HG03460 (cell line): ENCODE data around the gene TADA2A.
A peak's percentile ranks its signal among the peaks of the same experiment; 100 is the strongest.

Experiments
- ATAC-seq: cut with Tn5 transposase; IDR thresholded peaks from one replicate; pipeline ENCODE4 v1.9.1; 2021; ENCODE audit not compliant: unreplicated experiment

Gene TADA2A

DNA sequence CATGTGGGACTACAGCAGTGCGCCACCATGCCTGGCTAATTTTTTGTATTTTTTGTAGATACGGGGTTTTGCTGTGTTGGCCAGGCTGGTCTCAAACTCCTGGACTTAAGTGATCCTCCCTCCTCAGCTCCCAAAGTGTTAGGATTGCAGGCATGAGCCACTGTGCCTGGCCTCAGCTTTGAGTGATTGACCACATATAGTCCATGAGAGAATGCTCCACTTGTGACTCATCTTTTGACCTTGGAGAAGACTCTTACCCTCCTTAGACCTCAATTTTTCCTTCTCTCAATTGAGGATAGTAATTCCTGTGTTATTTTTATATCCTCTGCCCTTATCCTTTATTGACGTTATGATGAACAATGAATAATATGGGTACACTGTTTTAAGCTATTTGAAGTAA lies 52.1 kb downstream of the TADA2A start:
- ATAC-seq = no peak

GRCh38 chr17:37461668-37462067 lies 55.0 kb downstream of the TADA2A start:
- no peak for ATAC-seq

GRCh38 chr17:37462492-37462891 lies 55.8 kb downstream of the TADA2A start:
- no peak for ATAC-seq

DNA sequence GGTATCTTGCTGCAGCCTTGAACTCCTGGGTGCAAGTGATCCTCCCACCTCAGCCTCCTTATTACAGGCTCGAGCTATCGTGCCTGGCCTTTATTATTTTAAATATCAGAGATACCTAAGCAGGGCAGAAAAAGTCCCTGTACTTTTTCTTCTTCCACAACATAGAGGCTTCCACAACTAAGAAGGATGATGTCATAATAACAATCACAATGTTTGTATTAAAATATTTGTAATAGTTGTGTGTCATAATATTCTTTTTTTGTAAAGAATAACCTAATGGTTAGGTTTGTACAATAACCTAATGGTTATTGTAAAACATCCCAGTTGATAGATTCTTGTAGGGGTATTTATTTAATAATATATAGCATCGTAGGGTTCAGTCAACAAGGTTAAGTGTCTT lies 56.4 kb downstream of the TADA2A start:
- no peak for ATAC-seq

- no peak for ATAC-seq
These were observed 58.5 kb downstream of the TADA2A start for GRCh38 chr17:37465069-37465616.

DNA sequence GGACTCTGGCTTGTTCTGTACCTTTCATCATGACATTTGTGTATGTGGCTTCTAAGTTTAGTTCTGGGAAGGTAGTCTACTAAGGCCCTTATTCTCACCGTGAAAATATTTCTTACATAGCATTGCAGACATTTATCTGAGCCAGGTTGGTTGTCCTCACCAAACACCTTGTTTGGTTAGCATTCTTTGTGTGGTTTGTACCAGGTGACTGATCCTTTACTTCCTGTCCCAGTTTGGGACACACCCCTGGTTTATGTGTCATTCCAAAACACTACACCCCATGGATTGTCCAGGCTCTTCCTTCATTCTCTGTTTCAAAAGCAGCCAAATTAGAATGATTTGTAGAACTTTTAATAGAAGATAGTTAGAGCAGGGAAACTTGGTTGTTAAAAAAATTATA lies 59.8 kb downstream of the TADA2A start:
- no peak for ATAC-seq

GRCh38 chr17:37470181-37470580 lies 63.5 kb downstream of the TADA2A start:
- ATAC-seq = no peak

- ATAC-seq = no peak
These were observed 69.2 kb downstream of the TADA2A start for GRCh38 chr17:37475731-37476420.

DNA sequence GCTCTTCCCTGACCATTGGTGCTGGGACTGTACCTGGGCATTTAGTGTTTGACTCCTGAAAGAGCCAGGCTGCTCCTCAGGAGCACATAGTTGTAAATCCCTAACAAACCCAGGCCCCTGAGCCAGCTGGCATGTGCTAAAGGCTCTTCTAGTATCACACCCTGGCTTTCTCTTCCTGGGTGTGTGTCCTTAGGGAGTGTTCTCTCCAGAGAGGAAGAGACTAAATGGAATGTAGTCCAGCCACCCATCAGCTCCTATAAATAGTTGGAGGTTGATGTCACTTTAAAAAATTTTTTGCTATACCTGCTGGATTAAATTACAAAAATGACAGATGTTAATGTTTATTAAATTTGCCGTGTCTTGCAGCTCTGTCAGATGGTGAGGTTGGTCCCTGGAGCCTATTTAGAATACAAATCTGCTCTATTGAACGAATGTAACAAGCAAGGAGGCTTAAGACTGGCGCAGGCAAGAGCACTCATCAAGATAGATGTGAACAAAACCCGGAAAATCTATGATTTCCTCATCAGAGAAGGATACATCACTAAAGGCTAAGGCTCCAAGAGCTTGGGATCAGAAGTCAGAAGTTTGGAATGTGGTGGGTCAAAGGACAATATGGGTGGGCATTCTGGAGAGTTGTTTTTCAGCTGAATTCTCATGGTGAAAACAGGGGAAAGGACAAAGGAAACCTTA lies 69.9 kb downstream of the TADA2A start:
- no peak for ATAC-seq

GRCh38 chr17:37478187-37478586 lies 71.5 kb downstream of the TADA2A start:
- ATAC-seq = no peak

- ATAC-seq = no peak
These were observed 72.3 kb downstream of the TADA2A start for GRCh38 chr17:37479025-37479424.

GRCh38 chr17:37480427-37480826 lies 73.7 kb downstream of the TADA2A start:
- no peak for ATAC-seq

DNA sequence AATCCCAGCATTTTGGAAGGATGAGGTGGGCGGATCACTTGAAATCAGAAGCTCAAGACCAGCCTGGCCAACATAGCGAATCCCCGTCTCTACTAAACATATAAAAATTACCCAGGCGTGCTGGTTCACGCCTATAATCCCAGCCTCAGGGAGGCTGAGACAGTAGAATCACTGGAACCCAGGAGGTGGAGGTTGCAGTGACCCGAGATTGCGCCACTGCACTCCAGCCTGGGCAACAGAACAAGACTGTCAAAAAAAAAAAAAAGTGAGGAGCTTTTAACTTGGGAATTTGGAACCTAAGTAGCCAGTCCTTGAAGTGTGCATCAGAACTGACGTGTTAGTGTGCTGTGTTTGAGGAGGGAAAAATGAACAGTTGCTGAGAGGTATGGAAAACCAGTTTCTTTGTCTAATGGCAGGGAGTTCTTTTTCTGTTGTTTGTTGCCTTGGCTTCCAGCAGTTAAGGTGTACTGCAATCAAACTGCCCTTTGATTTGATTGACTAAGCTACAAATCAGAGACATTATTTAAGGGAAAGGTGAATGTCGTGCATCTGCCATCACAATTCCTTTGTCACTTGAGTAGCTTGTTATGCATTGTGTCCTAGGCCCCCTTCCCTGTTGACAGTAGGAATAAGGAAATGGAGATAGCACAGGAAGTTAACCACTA lies 74.4 kb downstream of the TADA2A start:
- no peak for ATAC-seq

DNA sequence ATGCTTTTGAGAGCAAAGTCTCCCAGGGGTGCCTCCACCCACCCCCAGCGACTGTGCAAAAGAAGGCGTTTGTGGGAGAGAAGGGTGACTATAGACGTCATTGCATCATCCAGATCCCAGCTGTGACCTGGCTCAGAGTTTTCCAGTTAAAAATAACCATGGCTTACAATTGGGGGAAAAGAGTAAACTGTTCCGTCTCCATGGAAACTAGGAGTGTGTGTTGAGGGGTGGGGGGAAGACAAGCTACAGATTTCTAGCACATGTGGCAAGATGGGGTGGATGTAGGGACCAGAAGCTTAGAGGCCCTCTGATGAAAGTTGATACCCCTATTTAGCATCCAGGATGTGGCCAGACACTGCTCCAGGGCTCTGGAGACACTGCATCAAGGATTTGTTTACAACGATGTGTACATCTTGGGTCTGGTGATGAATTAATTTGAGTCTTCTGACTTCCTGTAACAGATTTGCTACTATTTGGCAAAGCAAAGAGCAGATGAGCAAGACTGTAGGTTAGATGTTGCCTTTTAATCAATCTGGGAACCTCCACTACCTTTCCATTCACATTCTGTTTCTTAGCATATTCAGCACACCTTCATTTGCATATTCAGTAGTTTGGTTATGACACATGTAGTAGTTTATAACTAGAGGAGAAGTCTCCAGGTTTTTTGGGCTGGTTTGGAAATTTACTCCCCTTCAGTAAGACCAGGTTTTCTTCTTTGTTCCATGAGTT lies 76.8 kb downstream of the TADA2A start:
- no peak for ATAC-seq

DNA sequence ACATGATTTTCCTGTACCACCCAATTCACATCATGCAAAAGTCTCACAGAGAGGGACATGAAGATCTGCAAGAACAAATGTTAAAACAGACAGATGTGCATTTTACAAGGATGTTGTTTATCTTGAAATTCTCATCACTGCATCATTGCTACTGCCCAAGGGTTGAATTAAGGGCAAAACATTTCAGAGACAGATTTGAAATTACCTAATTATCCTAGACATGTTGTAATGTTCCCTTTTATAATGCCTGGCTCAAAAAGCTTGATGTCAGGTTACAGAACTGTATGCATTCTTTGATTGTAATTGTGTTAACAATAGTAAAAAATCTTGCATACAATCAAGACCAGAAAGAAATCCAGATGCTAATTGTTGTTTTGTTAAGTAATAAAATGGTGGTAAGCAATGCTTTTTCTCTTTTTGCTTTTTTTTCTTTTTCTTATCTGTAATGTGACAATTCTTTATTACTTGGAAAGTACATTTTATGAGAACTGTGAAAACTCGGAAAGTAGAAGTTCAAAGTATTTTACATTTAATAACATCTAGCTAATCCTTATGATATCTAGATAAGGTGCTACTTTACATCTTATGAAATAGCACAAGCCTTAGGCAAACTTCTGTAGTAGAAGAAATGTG lies 79.4 kb downstream of the TADA2A start:
- ATAC-seq = no peak

GRCh38 chr17:37488009-37488604 lies 81.4 kb downstream of the TADA2A start:
- ATAC-seq = no peak

- ATAC-seq = peak; percentile 30
These were observed 82.0 kb downstream of the TADA2A start for GRCh38 chr17:37488607-37489196.

DNA sequence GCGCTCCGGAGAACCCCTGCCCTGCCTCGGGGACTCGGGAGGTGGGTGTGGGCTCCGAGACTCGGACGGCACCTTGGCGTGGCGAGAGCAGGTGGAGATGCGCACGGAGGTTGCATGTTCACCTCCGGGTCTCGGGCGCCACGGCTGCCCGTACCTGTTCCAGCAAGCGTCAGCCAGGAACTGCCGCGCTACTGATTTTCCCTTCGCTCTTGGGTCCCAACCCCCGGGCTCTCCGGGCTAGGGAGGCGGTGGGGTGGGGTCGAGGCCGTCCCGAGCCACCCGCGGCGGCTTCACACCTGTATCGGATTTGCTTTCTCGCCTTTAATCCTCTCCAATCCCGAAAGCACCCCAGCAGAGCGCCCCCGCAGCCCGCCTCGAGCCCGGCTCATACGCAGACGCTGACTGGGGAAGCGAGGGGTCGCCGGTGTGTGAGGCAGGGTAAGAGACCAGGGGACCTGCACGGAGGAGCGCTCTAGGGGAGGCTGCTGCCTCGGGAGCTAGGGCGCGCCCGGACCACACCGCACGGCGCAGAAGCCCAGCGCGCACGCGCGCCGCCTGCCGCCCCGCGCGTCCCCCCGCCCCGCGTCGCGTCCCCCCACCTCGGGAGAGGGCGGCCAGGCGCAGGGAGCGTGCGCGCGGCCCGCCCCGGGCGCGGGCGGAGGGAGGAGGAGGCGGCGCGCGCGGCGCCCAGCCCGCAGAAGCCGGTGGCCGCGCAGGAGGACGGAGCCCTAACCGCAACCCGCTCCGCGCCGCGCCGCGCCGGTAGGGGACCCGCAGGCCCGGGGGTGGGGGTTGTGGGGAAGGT lies 82.7 kb downstream of the TADA2A start, which contains the start of gene DUSP14:
TSS of gene DUSP14 (plus strand) at position 695 of the 805 bp plus-strand sequence. CDS start 22,382 bp downstream, outside the sequence.
- ATAC-seq = peak; percentile 53

- ATAC-seq = peak; percentile 44
These were observed 83.4 kb downstream of the TADA2A start for GRCh38 chr17:37490022-37490587.
